Sigmoid colon (tissue), 4 donors: ENCODE data around the gene L1TD1.

ENCODE experiments used
- EP300 ChIP-seq, 4 donors: sonication (generic); formaldehyde crosslinking; IDR thresholded peaks; one replicate each; pipeline ENCODE4 v1.6.1; 2017; ENCODE audit warnings: antibody characterized with exemption in 4 of 4
- POLR2A ChIP-seq, 2 donors: fragments of 450-650 bp; IDR thresholded peaks; one replicate each; pipeline ENCODE4 v1.6.1; 2016; ENCODE audit warnings: antibody characterized with exemption in 2 of 2, mild to moderate bottlenecking in 2 of 2, moderate library complexity in 2 of 2

- TF ChIP-seq POLR2A (IDR thresholded peaks at IDR 0.05) (no peak), EP300 (IDR thresholded peaks at IDR 0.05) (no peak)
Measured at GRCh38 chr1:62181532-62181931, 13.1 kb upstream of the L1TD1 start.
